GM11168 (cell line): Measurements from ENCODE around the gene FGD6.
"Not testable (repeated sequence)": the region's sequence is repeated elsewhere in the genome, so short reads cannot be mapped to it uniquely, and the experiment has no call there.

Experiments
- in situ Hi-C: fragments of 300-500 bp; cut with MboI; formaldehyde crosslinking; loops from one replicate; pipeline ENCODE4 v1.12.0; 2022; ENCODE audit warnings: low sequenced_read_pairs; ENCODE audit not compliant: unreplicated experiment

The FGD6 gene

DNA sequence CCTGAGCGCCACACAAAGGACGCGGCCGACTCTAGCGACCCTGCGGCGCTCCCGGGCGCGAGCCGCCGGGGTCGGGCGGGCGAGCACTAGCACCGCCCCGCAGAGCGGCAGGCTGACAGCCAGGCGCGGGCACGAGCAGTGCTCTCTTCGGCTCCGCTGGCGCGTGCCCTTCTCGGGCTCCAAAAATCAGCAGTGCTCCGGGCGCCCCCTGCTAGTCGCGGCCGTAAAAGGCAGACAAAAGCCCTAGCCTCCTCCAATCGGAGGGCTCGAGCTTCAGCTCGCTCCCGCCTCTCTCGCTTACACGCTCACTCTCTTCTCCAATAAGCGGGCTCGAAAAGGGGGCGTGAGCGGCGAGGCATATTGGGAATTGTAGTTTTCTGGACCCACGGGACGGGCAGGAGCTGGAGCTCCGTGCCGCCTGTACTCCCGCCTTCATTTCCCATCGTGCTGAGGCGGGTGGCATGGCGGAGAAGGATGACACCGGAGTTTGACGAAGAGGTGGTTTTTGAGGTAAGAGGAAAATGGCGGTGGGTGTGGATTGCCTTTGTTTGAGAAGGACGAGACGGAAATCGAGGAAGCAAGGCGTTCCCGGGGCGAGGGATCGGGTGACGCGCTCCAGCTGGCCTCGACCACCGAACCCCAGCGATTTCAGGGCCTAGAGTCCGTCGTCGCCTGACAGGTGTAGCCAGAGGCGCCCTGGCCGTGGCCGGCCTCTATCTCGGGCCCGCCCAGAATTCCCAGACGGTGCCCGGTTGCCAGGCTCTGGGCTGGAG lies at the start of gene FGD6, which contains the start of gene VEZT:
Gene FGD6 (minus strand): TSS at position 91 of the 773 bp plus-strand sequence. CDS start 227 bp downstream, outside the sequence.
Gene VEZT (plus strand): TSS at position 431 of the 773 bp plus-strand sequence. CDS start 44 bp downstream, at position 475.
- in situ Hi-C loops: loop anchor here (10.0 kb wide), 1 partner anchor 103 kb away; no protein-coding TSS in a partner anchor

GRCh38 chr12:95266254-95266653 lies 49.0 kb upstream of the FGD6 start:
- in situ Hi-C loops: no loop called here

GRCh38 chr12:95265765-95266164 lies 48.5 kb upstream of the FGD6 start:
- in situ Hi-C loops: no loop called here

- in situ Hi-C loops: no loop called here
Observed at GRCh38 chr12:95262808-95263207, 45.5 kb upstream of the FGD6 start.

DNA sequence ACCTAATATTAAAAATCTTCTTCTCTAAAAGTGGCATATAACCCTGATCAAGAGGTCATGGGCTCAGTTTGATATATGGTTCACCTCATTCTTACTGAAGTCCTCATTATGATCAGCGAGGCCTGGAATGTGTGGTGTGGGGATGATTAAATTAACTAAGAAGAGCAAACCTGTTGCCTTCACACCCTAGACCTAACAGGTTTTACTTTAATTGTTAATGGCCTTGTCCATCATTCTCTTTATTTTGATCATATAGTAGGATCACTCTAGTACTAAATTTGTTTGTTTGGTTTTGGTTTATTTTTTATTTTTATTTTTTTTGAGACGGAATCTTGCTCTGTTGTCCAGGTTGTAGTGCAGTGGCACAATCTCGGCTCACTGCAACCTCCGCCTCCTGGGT lies 43.8 kb upstream of the FGD6 start:
- in situ Hi-C loops: no loop called here

GRCh38 chr12:95259368-95259767 lies 42.1 kb upstream of the FGD6 start:
- in situ Hi-C loops: no loop called here

DNA sequence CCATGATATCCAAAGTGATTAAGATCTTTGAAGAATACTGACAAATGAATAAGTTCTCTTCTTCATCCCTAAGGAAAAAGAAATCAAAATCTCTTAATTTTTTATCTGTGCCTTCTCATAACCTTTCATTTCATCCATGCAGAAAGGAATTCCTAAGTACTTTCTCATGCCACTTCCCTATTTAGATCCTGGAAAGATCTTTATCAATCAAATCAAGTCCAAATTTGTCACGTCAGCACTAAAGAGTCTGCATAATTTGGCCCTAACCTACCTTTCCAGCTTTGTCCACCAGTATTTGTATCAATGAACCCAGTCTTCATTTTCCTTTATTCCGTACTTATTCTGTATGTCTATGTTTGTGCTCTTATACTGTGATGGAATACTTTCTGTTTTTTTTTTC lies 41.5 kb upstream of the FGD6 start:
- in situ Hi-C loops: no loop called here

DNA sequence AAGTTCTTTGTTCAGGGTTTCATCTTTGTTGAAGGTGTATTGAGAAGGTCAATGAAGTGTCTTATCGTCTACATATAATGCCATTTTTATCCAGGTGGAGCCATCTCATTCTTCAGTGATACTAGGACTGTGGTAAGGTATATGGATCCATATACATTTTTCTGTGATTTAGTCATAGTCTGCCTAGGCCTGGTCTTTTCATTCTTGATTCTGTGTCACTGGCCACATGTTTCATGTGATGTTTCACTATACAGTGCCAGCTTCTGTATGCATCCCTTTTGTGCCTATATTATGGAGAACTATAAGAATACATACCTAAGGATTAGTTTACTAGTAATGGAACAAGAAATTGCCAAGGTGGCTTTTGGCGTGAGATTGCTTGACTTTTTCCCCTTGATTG lies 40.9 kb upstream of the FGD6 start:
- in situ Hi-C loops: no loop called here

- in situ Hi-C loops: no loop called here
Observed at GRCh38 chr12:95257541-95257940, 40.3 kb upstream of the FGD6 start.

- in situ Hi-C loops: no loop called here
Observed at GRCh38 chr12:95253386-95253785, 36.1 kb upstream of the FGD6 start.

DNA sequence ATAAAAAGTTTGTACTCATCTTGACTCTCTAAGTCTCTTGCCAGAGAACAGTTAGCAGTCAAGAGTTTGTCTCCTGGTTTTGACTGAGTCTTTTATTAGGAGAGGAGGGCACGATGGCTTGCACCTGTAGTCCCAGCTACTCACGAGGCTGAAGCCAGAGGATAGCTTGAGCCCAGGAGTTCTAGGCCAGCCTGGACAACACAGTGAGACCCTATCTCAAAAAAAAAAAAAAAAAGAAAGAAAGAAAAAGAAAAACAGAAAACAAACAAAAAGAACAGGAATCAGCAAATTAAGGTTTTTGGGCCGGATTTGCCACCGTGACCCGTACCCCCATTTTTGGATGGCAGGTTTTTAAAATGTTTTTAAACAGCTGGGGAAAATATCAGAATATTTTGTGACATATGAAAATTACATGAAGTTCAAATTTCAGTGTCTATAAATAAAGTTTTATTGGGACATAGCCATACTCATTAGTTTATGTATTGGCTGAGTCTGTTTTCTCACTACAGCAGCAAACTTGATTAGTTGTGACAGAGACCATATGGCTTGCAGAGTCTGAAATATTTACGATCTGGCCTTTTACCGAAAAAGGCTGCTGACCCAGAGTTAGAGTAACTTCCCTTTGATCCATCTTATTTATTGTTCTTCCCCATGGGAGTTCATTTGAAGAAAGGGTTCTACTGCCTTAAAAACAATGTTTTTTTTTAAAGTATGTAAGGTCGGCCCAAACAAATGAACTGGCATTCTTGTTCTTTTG lies 31.5 kb upstream of the FGD6 start:
- in situ Hi-C loops: no loop called here

GRCh38 chr12:95248095-95248494 lies 30.8 kb upstream of the FGD6 start:
- in situ Hi-C loops: no loop called here

DNA sequence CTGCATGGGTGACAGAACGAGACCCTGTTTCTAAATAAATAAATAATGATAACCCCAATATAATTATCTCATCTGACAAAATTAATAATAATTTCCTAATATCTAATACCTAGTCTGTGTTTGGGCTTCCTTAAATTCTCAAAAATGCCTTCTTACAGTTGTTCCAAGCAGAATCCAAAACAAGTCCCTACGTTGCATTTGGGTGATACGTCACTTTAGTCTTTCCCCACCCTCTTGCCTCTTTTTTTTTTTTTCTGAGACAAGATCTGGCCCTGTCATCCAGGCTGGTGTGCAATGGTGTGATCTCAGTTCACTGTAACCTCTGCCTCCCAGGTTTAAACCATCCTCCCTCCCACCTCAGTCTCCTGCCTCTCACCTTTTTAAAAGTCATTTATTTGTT lies 27.1 kb upstream of the FGD6 start:
- in situ Hi-C loops: no loop called here

DNA sequence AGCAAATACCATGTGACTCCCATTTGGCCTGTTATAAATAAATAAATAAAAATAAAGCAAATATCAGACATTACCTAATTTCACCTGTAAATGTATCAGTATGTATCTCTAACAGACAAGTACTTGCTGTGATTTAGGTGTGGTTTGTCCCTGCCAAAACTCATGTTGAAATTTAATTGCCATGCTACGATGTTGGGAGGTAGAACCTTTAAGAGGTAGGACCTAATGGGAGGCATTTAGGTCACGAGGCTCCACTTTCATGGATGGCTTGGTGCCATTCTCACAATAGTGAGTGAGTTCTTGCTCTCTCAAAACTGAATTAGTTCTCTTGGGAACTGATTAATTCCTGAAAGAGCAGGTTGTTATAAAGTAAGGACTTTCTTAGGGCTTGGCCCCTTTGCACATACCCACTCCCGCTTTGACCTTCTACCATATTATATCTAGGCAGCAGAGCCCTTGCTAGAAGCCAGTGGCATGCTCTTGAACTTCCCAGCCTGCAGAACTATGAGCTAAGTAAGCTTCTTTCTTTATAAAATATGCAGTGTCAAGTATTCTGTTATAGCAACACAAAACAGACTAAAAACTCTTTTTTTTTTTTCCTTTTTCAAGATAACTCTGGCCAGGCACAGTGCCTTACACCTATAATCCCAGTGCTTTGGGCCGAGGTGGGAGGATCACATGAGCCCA lies 26.4 kb upstream of the FGD6 start:
- in situ Hi-C loops: no loop called here

- in situ Hi-C loops: no loop called here
Observed at GRCh38 chr12:95241761-95242506, 24.7 kb upstream of the FGD6 start.

DNA sequence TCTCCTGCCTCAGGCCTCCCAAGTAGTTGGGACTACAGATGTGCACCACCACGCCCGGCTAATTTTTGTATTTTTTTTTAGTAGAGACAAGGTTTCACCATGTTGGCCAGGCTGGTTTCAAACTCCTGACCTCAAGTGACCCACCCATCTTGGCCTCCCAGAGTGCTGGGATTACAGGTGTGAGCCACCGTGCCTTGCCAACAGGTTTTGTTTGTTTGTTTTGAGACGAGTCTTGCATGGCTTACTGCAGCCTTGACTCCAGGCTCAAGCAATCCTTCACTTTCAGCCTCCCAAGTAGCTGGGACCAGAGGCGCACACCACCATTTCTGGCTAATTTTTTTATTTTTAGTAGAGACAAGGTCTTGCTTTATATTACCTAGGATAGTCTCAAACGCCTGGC lies 23.9 kb upstream of the FGD6 start:
- in situ Hi-C loops: not testable (repeated sequence)

DNA sequence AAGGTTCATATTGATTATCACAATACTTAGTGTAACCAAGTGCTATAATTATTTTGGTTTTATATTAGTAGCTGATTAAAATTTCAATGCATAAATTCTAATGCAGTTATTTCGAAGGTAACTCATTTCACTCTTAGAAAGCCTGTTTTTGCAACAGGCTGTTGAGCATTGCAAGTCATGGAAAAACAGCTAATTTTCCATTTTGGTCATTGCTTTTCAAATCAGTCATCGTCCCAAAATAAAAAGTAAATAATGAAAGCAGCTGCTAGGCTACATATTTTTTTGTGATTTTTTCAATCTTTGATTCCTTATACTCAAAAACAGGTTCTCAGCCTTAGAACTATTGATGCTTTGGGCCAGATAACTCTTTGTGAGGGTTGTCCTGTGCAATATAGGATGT lies 23.3 kb upstream of the FGD6 start:
- in situ Hi-C loops: no loop called here

- in situ Hi-C loops: not testable (repeated sequence)
Observed at GRCh38 chr12:95239835-95240234, 22.6 kb upstream of the FGD6 start.

- in situ Hi-C loops: no loop called here
Observed at GRCh38 chr12:95239216-95239615, 21.9 kb upstream of the FGD6 start.

DNA sequence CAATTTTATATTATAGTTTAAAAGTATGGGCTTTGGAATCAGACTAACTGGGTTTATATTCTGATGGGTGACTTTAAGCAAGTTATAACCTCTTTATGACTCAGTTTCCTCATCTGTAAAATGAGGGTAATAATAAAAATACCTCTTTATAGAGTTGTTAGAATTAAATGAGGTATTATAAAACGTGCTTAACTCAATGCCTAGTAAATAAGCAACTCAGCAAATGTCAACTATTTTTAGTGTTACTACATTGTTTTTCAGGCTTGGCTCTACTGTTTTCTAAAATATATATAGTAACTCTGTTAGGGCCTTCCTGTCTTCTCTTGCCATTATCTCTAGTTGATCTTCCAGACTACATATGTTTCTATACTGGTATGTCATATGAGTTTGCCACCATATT lies 20.9 kb upstream of the FGD6 start:
- in situ Hi-C loops: no loop called here
